ENCODE data around the gene CKM.

DNA sequence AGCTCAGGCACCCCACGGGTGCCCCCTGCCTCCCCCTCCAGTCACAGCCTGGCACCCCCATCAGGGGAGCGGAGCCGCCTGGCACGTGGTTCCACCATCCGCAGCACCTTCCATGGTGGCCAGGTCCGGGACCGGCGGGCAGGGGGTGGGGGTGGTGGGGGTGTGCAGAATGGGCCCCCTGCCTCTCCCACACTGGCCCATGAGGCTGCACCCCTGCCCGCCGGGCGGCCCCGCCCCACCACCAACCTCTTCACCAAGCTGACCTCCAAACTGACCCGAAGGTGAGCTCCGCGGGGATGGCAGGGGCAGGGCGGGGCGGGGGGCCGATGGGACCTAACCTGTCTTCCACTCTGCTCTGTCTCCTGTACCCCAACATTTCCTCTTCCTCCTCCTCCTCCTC lies 25.0 kb downstream of the CKM start:
- TF ChIP-seq, protein P1, sequence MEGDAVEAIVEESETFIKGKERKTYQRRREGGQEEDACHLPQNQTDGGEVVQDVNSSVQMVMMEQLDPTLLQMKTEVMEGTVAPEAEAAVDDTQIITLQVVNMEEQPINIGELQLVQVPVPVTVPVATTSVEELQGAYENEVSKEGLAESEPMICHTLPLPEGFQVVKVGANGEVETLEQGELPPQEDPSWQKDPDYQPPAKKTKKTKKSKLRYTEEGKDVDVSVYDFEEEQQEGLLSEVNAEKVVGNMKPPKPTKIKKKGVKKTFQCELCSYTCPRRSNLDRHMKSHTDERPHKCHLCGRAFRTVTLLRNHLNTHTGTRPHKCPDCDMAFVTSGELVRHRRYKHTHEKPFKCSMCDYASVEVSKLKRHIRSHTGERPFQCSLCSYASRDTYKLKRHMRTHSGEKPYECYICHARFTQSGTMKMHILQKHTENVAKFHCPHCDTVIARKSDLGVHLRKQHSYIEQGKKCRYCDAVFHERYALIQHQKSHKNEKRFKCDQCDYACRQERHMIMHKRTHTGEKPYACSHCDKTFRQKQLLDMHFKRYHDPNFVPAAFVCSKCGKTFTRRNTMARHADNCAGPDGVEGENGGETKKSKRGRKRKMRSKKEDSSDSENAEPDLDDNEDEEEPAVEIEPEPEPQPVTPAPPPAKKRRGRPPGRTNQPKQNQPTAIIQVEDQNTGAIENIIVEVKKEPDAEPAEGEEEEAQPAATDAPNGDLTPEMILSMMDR (conservative IDR thresholded peaks at IDR 0.05 in 1 of 2, IDR thresholded peaks at IDR 0.05 in 1 of 2; ENCODE audit: extremely low read depth in 1 of 2, insufficient read depth in 1 of 2, low read depth in 1 of 2, low read length in 2 of 2): no peak
- TF ChIP-seq EZH2 (IDR thresholded peaks at IDR 0.05; ENCODE audit: borderline replicate concordance, low read length): no peak
